GM21619 (cell line): ENCODE results near the gene GSAP.
"Not testable (repeated sequence)": the region's sequence is repeated elsewhere in the genome, so short reads cannot be mapped to it uniquely, and the experiment has no call there.

ENCODE experiments used
- ATAC-seq: cut with Tn5 transposase; IDR thresholded peaks from one replicate; pipeline ENCODE4 v1.9.1; 2021; ENCODE audit not compliant: unreplicated experiment

The GSAP gene

GRCh38 chr7:77289387-77289786 is 126.8 kb downstream of the GSAP start:
- ATAC-seq: no peak

DNA sequence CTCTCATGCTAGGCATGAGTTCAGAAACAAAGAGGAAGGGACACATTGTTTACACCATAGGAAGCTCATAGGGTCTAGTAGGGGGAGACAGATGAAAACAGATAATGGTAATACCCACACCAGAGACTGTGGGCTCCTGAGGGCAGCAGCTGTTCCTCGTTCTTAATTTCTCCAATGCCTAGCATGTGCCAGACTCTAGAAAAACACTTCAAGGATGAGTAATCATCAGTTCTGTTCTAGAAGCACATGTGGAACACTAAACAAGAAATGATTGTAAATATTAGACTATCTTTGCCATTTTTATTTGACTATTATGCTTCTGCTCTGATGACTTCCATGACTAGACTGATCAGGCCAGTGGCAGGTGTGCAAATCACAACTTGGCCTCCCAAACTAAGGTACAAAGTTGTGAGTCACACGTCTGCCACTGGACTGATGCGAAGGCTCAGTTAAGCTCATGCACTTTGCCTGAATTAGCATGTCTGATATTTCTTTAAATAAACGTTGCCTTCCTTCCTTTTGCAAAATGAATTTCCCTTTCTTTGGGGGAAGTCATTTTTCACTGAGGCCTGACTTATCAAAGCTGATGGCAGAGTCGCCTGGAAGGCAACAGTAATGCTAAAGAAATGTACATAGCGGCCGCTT is 127.4 kb downstream of the GSAP start:
- no peak for ATAC-seq

DNA sequence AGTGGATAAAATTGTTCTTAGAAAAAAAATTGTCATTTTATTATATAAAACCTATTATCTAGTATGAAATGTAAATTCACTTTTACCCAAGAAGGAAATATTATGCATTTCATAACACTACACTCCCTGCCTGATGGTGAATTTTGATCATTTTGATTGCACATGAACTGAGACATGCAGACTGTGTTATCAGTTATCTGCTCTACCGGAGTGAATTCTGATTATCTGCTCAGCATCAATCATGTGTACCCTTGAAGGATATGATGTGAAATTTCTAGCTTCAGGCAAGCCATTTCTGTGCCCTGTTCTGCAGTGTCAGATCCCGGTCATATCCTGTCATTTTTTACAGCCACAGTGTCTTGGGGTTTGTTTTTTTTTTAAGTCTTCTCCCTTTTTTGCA is 131.5 kb downstream of the GSAP start:
- no peak for ATAC-seq

DNA sequence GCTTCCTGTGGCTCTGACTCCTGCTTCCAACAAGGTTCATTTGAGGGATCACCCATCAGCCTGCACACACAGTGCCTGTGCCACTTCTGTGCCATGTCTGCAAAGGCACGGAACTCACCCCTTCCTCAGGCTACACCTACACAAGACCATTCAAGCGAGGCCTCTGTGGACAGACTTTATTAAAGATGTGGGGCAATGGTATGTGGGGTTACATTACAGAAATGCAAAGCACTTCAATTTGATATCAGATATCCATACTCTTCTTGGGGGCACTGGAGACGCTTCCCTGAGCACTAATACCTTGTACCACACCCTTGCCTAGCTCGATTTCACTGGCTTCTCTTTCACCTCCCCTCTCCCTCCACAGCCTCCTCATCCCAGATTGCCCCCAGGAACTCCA is 132.1 kb downstream of the GSAP start:
- ATAC-seq: no peak

DNA sequence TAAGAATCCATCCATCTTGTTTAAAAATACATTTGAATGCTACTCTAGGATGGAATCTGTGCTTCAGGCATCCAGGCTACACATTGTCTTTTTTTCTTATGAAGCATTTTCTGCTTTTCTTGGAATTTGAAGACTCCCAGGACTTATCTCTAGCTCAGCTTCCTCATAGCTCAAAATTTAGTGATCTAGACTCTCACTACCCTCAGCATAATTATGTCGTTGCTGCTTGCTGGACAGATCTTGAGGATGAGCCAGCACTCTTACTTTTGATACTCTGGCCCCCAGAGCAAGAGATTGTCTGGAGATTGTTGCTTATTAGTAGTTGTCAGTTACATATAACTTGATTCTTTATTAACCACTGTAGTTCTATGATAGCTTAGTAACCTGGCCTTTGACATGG is 133.3 kb downstream of the GSAP start:
- no peak for ATAC-seq

GRCh38 chr7:77281780-77282478 is 134.2 kb downstream of the GSAP start:
- no peak for ATAC-seq

GRCh38 chr7:77276120-77276519 is 140.0 kb downstream of the GSAP start:
- no peak for ATAC-seq

GRCh38 chr7:77275663-77276062 is 140.5 kb downstream of the GSAP start:
- not testable (repeated sequence) for ATAC-seq

GRCh38 chr7:77271766-77272165 is 144.4 kb downstream of the GSAP start:
- no peak for ATAC-seq

GRCh38 chr7:77270094-77270480 is 146.1 kb downstream of the GSAP start:
- ATAC-seq: no peak

DNA sequence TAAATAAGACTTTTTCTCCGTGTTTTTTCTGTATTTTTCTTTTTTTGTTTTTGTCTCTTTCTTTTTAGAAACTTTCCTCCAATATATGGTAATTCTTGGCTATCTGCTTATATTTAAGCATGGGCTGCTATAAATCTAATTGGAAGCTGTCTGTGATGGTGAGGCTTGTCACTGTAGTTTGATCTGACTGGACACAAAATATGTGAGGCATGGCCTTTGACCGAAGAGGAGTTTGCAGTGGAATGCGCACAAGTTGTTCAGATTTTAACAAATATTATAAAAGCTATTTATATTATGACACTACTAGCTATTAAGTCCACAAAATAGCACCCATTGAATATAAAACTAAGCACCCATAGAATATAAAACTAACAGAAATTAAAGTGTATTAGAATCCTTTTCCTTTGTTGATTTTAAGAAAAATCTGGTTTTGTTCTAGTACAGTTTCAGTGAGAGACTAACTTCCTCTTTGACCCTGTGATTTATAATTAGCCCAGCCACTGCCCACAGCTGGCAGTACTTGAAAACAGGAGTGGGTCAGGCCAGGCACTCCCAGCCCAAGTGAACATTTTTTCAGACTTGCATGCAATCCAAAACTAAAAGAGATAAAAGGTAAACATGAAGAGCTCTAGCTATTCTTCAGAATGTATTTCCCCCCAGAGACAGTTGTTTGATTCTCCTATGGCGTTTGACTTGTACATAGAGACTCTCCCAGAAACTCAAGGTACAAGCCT is 146.6 kb downstream of the GSAP start:
- peak; percentile 78 for ATAC-seq

GRCh38 chr7:77266291-77266794 is 149.8 kb downstream of the GSAP start:
- ATAC-seq: peak; percentile 82

GRCh38 chr7:77265666-77266065 is 150.5 kb downstream of the GSAP start:
- ATAC-seq: no peak

GRCh38 chr7:77262316-77262715 is 153.8 kb downstream of the GSAP start:
- no peak for ATAC-seq
